ENCODE results near the gene GNAS. TPM values are rescaled to one million over a fixed set of nuclear protein-coding genes. Genes with fewer than 3 reads are reported as not detected.

The GNAS gene
- total RNA-seq, 1 donor from 2014 or later: 772 TPM

Other genes with a start within 250 kb of the GNAS start
- gene STX16, start 201.4 kb upstream of the GNAS start, total RNA-seq: 119 and 126 TPM in 2 replicates
- gene NPEPL1, start 159.9 kb upstream of the GNAS start, total RNA-seq: 26.0 and 26.7 TPM in 2 replicates
- gene GNAS-AS1, start 1.8 kb upstream of the GNAS start, total RNA-seq: 1.4 and 1.7 TPM in 2 replicates
- 81.2 and 82.8 TPM in 2 replicates for gene NELFCD, start 128.5 kb downstream of the GNAS start, total RNA-seq
- gene CTSZ, start 154.5 kb downstream of the GNAS start, total RNA-seq: 53.2 and 53.7 TPM in 2 replicates
- gene TUBB1, start 166.7 kb downstream of the GNAS start, total RNA-seq: not detected in 2 replicates
- 82.8 and 84.9 TPM in 2 replicates for gene ATP5F1E, start 179.6 kb downstream of the GNAS start, total RNA-seq
- gene PRELID3B, start 190.1 kb downstream of the GNAS start, total RNA-seq: 85.3 and 89.7 TPM in 2 replicates

Measured in T-helper 2 cell treated with Interferon-gamma antibody and Interleukin-4, amounts not matched to agents 100 ng/mL and 5 ng/mL, for 36 hours (primary cell).